ENCODE measurements around the gene STAB2. TPM values are rescaled to one million over a fixed set of nuclear protein-coding genes. Genes with fewer than 3 reads are reported as not detected.
A peak's percentile ranks its signal among the peaks of the same experiment; 100 is the strongest.

STAB2 gene
- polyA plus RNA-seq, 3 donors = not detected

GRCh38 chr12:103600967-103601728 lies 14.1 kb downstream of the STAB2 start:
- no peaks in the 10 kb centered on the region for H3K36me3 Mint-ChIP-seq
- H3K4me3 Mint-ChIP-seq = no peak overlapping the region
- TF ChIP-seq CTCF (IDR thresholded peaks at IDR 0.05) = no peak
- 86% methylated on average over 7 of the region's 10 CpGs for WGBS (ENCODE audit: insufficient coverage)
- no peak overlapping the region for H3K9ac ChIP-seq (ENCODE audit: insufficient read depth, low read length, poor library complexity, severe bottlenecking)
- no peaks in the 10 kb centered on the region for H3K9me3 ChIP-seq (replicated peaks in 1 of 2; ENCODE audit: control insufficient read depth in 1 of 2, insufficient read depth in 1 of 2, low read length in 2 of 2)
- no peak for DNase-seq
- H4K20me1 ChIP-seq (ENCODE audit: insufficient read depth, low read length) = no peaks in the 10 kb centered on the region
- H3K4me2 ChIP-seq (replicated peaks; ENCODE audit: extremely low read depth, low read length, poor library complexity, severe bottlenecking) = no peak overlapping the region
- no peaks in the 10 kb centered on the region for H3K36me3 ChIP-seq (replicated peaks in 1 of 2; ENCODE audit: control insufficient read depth in 1 of 2, insufficient read depth in 2 of 2, low read length in 2 of 2)
- no peaks in the 10 kb centered on the region for H3K4me1 Mint-ChIP-seq
- intact Hi-C loops (cut with micrococcal nuclease) = no loop called here
- H3K9me3 Mint-ChIP-seq = peaks cover 0 to 3% (median 0%) of the 10 kb centered on the region in 7 donors
- no peaks in the 10 kb centered on the region for H3K27me3 ChIP-seq (ENCODE audit: control insufficient read depth in 2 of 2, insufficient read depth in 2 of 2, low read length in 2 of 2)
- no peak overlapping the region for H3K27ac ChIP-seq (ENCODE audit: low read depth in 1 of 2, low read length in 2 of 2)
- no peak overlapping the region for H3K4me3 ChIP-seq (replicated peaks in 1 of 3; ENCODE audit: low read depth in 2 of 3, low read length in 3 of 3)
- H2AFZ ChIP-seq (ENCODE audit: insufficient read depth, low read depth, low read length, poor library complexity, severe bottlenecking) = no peak overlapping the region
- H3K79me2 ChIP-seq (ENCODE audit: insufficient read depth, low read length) = no peaks in the 10 kb centered on the region
- H3K27ac Mint-ChIP-seq = no peak overlapping the region
- peaks cover 3 to 7% (median 5%) of the 10 kb centered on the region in 3 donors for H3K27me3 Mint-ChIP-seq (ENCODE audit: low read depth in 3 of 3)
- no peaks in the 10 kb centered on the region for H3K4me1 ChIP-seq (ENCODE audit: control insufficient read depth in 1 of 2, insufficient read depth in 2 of 2, low read length in 2 of 2)

DNA sequence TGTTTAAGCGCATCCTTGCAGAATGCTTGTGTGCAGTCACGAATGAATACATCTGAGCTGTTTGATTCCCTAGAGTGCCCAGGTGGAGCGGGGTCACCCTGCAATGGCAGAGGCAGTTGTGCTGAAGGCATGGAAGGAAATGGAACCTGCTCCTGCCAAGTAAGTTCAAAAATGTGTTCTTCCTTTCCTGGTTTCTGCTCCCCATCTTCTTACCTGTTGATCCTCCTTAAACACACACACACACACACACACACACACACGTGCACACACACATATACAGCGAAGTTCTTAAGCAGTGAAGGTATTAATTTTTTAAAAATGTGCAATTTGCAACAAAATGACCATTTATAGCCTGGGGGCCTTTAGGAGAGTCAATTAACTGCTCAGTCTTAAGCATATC lies 33.3 kb downstream of the STAB2 start:
- H3K4me2 ChIP-seq (replicated peaks; ENCODE audit: extremely low read depth, low read length, poor library complexity, severe bottlenecking) = no peak overlapping the region
- no peak overlapping the region for H3K4me3 ChIP-seq (replicated peaks in 1 of 3; ENCODE audit: low read depth in 2 of 3, low read length in 3 of 3)
- no peaks in the 10 kb centered on the region for H3K79me2 ChIP-seq (ENCODE audit: insufficient read depth, low read length)
- peaks cover 0 to 6% (median 1%) of the 10 kb centered on the region in 7 donors for H3K9me3 Mint-ChIP-seq
- H3K36me3 ChIP-seq (replicated peaks in 1 of 2; ENCODE audit: control insufficient read depth in 1 of 2, insufficient read depth in 2 of 2, low read length in 2 of 2) = no peaks in the 10 kb centered on the region
- no peaks in the 10 kb centered on the region for H3K4me1 Mint-ChIP-seq
- no peak for TF ChIP-seq CTCF (IDR thresholded peaks at IDR 0.05)
- no peaks in the 10 kb centered on the region for H3K4me1 ChIP-seq (ENCODE audit: control insufficient read depth in 1 of 2, insufficient read depth in 2 of 2, low read length in 2 of 2)
- H3K27me3 ChIP-seq (ENCODE audit: control insufficient read depth in 2 of 2, insufficient read depth in 2 of 2, low read length in 2 of 2) = no peaks in the 10 kb centered on the region
- H3K36me3 Mint-ChIP-seq = no peaks in the 10 kb centered on the region
- no peak overlapping the region for H3K27ac Mint-ChIP-seq
- H3K9me3 ChIP-seq (replicated peaks in 1 of 2; ENCODE audit: control insufficient read depth in 1 of 2, insufficient read depth in 1 of 2, low read length in 2 of 2) = no peaks in the 10 kb centered on the region
- no peak overlapping the region for H3K9ac ChIP-seq (ENCODE audit: insufficient read depth, low read length, poor library complexity, severe bottlenecking)
- intact Hi-C loops (cut with micrococcal nuclease) = no loop called here
- no peak overlapping the region for H2AFZ ChIP-seq (ENCODE audit: insufficient read depth, low read depth, low read length, poor library complexity, severe bottlenecking)
- DNase-seq = no peak
- H3K4me3 Mint-ChIP-seq = peak overlapping the region; percentile 6 to 7
- WGBS (ENCODE audit: insufficient coverage) = 63% methylated on average over 2 of the region's 5 CpGs
- no peaks in the 10 kb centered on the region for H4K20me1 ChIP-seq (ENCODE audit: insufficient read depth, low read length)
- H3K27ac ChIP-seq (ENCODE audit: low read depth in 1 of 2, low read length in 2 of 2) = no peak overlapping the region
- peaks cover 3 to 5% (median 3%) of the 10 kb centered on the region in 3 donors for H3K27me3 Mint-ChIP-seq (ENCODE audit: low read depth in 3 of 3)

Measured in CD14-positive monocyte (primary cell).